GM18907 (cell line): ENCODE measurements around the gene CDH4.
"Not testable (repeated sequence)": the region's sequence is repeated elsewhere in the genome, so short reads cannot be mapped to it uniquely, and the experiment has no call there.

Source experiments
- ATAC-seq: cut with Tn5 transposase; IDR thresholded peaks from one replicate; pipeline ENCODE4 v1.9.1; 2021; ENCODE audit warnings: mild to moderate bottlenecking, moderate library complexity; ENCODE audit not compliant: unreplicated experiment

The CDH4 gene

DNA sequence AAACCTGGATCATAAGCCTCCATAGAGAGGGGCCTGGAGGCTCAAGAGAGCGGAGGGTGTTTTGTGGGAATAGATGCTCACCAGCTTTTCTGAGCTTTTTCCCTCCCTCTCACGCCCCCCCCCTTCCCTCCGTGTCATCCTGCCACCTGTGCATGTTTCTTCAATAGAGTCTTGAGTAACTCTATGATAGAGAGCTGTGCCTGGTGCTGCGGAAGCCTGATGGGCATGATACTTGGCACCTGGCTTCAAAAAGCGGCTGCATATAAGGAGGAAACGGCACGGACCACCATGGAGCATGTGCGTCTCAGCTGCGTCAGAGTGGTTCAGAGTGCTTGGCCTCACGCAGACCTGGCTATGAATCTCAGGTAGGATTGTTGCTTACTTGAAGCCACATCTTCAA, 198.9 kb downstream of the CDH4 start:
- ATAC-seq: no peak

DNA sequence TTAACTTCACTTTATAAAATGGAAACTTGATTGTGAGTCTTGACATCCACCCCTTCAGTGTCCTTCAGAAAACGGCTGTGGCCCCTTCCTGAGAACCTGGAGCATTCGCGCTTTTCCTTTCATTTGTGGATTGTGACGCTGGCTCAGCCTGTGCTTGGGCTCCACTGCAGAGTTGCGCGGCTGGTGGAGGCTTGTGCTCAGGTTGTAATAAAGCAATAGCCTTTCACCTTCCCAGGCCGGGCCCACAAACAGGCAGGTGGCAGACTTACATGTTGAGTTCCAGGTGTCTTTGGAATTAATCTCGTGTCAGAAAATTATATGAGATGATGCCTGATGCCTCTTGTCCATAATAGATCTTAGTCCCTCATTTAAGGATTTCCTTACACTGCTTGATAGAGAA, 199.9 kb downstream of the CDH4 start:
- no peak for ATAC-seq

DNA sequence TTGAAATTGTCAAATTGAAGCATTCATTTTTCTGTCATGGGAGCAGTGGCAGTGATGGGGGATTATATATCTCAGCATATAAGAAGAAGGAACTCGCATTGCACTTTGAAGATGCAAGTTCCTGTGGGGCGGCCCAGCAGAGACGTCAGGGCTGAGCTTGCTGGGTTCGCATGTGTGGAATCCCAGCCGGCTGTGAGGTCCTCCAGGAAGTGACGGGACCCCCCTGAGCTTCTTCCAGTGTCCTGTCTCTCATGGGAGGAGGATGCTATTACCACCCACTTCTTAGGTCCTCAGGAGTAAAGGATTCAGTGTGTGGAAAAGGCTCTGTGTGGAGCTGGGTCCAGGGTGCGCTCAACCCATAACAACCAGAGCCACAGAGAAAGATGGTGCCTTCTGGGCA, 201.2 kb downstream of the CDH4 start:
- no peak for ATAC-seq

DNA sequence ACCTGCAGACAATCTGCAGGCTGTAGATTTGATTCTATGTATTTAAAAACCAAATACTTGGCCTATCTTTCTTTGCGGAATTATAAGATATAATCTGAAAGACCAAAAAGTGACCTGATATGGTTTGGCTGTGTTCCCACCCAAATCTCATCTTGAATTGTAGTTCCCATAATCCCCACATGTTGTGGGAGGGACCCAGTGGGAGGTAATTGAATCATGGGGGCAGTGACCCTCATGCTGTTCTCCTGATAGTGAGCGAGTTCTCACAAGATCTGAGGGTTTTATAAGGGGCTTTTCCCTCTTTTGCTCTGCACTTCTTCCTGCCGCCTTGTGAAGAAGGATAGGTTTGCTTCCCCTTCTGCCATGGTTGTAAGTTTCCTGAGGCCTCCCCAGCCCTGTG, 201.6 kb downstream of the CDH4 start:
- ATAC-seq: not testable (repeated sequence)

DNA sequence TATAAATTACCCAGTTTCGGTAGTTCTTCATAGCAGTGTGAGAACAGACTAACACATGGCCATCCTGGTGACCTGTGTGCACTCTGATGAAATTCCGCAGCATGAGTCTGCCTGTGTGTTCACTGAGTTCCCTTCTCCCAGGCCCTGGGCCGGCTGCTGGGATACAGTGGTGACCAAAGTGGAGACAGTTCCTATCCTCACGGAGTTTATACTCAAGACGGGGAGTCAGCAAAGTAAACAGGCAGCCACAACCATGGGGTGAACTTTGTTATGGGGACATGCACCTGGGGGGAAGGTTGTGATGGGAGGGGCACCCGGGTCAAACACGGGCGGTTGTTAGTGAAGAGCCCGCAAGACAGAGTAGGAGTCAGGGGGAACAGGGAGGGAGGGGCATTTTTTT, 202.0 kb downstream of the CDH4 start:
- ATAC-seq: no peak

DNA sequence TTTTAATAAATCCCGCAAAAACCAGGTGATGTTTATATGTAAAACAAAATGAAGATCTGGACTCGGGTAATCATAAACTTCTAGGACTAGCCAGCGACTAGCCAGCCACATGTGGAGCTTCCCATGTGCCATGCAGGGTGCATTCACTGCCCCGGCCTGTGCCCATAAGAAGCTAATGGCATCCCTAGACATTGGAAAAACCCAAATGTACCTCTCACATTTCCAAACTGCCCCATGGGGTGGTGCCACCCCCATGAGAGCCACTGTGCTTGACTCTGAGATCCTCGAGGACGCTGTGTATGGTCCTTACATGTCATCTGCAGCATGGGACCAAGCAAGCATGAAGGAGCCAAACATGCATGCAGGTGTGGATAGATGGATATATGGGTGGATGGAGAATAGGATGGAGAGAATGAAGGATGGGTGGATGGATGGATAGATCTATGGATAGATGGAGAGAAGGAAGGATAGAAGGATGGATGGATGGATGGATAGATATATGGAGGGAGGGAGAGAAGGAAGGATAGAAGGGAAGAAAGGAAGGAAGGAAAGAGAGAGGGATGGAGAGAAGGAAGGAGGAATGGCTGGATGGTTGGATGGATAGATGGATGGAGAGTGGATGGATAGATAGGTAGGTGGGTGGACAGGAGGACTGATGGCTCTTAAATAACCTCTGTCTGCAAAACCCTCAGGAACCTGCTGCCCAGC, 203.6 kb downstream of the CDH4 start:
- ATAC-seq: no peak

DNA sequence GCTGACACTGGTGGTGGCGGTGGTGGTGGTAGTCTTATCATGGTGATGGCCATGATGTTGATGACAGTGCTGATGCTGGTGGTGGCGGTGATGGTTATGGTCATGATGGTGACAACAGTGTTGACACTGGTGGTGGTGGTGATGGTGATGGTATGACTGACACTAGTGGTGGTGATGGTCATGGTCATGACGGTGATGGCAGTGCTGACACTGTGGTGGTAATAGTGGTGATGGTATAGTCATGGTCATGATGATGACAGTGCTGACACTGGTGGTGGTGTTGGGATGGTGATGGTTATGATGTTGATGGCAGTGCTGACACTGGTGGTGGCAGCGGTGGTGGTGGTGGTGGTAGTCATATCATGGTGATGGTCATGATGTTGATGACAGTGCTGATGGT, 205.7 kb downstream of the CDH4 start:
- ATAC-seq: no peak

DNA sequence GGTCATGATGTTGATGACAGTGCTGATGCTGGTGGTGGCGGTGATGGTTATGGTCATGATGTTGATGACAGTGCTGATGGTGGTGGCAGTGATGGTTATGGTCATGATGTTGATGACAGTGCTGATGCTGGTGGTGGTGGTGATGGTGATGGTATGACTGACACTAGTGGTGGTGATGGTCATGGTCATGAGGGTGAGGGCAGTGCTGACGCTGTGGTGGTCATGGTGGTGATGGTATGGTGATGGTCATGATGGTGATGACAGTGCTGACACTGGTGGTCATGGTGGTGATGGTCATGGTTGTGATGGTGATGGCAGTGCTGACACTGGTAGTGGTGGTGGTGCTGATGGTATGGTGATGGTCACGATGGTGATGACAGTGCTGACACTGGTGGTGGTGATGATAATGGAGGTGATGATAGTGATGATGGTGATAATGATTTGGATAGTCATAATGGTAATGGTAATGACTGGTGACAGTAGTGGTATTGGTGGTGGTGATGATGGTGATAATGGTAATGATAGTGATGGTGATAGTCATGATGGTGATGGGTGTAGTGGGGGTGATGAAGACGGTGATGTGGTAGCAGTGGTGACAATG, 206.2 kb downstream of the CDH4 start:
- ATAC-seq: no peak

DNA sequence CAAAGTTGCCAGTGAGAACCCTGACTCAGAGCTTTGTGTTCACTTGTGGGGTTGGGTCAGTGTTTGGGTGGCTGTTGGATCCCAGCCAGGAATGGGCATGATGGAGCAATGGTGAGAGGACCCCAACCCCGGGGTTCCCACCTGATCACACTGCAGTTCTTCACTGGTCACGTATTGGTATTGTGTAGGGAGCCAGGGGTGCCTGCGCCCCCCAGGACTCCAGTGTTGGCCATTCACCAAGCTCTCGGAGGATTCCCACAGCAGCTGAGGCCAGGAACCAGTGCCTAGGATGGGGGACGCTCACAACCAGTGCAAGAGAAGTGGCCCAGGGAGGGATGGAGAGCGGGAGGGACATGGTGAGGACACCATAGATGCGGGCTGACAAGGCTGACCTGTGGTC, 207.2 kb downstream of the CDH4 start:
- ATAC-seq: no peak

DNA sequence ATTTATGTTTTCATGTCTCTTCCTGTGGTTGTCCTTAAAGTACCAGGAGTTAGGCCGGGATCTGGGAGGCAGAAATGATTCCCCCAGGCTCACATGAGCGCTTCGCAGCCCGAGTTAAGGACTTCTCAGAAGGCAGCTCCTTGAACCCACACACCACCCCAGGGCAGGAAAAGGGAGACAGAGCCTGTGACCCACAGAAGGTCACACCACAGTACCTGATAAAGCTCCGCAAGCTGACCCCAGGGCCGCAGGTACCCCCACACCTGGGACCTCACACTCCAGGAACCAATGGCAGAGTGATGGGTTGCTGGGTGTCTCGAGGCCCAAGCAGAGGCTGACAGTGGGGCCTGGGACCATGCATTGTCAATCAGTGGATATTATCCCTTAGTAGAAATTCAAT, 207.6 kb downstream of the CDH4 start:
- ATAC-seq: no peak

DNA sequence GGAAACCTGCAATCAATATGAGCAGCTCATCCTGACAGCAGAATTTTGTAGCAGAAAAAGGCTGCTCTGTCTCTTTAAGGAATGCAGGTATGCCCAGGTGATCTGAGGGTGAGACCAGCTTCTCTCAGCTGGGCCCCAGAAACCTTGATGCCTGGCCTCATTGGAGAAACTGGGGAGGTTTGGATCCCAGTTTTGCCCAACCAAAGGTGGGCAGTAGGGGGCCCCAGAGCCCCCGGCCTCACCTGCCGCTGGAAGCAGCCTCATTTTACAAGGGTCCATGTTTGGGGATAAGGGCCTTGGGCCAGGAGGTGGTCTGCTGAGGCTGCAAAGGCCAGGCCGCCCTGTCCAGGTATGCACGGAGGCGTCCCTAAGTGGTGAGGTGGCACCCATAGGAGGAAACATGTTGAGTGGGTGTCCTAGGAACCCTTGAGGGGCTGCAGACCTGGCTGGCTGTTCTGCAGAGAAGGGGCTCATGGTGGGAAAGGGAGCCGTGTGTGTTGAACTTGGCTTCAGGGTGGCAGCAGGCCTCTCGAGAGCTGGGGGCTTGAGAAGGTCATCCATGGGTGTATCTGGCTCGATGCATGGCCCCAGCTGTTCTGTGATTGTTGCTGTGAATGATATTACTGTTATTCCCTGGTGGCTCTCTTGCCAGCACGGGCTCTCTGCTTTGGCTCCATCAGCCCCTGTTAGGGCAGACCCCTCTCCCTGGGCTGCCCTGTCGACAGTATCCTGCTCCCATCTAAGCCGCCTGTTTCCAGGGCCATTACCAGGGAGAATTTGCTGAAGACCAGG, 208.4 kb downstream of the CDH4 start:
- no peak for ATAC-seq

DNA sequence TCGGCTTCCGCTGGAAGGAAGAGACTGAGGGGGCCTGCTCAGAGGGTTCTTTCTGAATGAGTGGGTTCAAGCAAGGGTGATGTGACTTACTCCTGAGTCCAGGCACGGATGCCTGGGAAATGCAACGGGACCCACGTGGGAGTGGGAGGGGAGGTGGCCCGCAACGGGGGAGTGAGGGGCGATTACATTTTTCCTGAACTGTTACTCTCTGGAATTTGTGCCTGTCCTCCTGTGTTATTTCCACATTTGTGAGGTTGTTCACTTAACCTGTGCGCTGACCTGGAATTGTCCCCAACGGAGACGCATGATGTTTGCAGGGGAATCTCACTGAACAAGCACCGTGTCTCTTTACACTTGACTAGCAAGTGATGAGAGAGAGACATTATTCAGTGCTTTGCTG, 209.4 kb downstream of the CDH4 start:
- ATAC-seq: no peak

DNA sequence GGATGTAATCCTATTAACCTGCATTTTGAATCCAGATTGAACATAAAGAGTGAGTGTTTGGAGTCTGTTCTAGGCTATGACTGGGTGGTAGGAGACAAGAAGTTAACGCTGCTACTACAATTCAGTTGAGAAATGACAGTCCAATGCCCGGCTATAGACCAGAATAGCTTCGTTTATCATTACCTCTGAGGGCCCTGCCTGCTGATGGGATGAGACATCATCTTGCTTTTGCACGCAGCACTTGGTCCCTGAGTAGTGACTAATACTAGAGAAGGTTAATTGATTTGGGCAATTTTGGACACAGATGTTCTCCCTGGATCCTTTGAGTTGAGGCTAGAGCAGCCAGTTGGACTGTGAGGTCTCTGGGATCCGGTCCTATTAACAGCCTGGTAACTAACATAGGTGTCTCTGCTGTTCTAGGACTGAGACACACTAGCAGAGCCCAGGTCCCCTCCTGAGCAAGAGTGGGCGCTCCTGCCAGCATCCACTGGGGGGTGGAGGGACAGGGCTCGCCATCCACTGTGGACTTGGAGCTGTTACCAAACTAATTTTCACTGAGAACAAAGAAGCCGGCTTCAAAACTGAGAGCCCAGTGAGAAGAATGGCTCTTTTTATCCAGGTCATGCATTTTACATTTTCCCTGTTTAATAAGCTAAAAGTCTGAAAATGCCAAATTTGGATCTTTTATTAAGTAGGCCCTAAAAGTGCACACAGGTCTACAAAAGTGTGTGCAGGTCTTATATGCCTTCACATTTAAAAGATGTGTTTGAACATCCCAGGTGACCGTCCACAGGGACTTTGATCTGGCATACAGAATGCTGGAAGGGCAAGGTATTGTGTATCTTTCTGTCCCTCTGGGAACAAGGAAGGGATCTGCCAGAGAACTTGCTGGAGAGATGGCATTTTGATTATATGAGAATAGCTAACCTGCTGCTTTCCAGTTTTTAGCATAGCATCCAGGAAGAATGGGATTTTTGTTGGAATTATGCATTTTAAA, 212.5 kb downstream of the CDH4 start:
- ATAC-seq: no peak

DNA sequence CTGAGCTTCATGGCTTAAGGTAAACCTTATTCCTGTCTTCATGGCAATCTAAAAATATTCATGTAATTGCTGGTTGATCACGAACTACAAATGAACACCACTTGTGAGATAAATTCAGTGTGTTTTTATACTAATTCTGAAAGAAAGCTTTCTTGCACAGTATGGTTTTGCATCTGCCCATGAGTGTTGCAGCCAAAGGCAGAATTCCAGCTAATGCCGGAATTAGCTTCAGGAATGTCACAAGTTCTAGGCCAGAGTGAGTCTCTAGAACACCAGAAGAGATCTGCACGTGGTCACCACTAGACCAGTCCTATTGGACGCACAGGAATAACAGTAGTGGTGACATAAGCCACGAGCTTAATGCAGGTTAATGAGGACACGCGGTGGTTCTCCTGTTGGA, 223.7 kb downstream of the CDH4 start:
- ATAC-seq: no peak

DNA sequence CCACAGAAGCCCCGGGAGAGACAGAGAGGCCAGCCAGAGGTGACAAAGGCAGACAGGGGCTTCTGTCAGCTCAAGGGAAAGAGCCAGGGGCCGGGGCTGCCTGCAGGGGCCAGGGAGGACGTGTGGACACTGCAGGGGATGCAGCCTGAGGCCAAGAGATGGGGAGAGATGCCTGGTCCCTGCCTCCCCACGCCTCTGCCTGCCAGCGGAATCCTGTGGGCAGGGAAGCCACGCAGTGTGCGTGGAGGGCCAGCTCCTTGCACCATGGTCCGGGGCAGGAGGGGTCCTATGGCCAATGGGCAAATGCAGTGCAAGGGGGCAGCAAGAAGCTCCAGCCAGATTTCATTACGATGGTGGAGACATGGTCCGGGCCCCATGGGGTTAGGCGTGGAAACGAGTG, 224.9 kb downstream of the CDH4 start:
- ATAC-seq: no peak

DNA sequence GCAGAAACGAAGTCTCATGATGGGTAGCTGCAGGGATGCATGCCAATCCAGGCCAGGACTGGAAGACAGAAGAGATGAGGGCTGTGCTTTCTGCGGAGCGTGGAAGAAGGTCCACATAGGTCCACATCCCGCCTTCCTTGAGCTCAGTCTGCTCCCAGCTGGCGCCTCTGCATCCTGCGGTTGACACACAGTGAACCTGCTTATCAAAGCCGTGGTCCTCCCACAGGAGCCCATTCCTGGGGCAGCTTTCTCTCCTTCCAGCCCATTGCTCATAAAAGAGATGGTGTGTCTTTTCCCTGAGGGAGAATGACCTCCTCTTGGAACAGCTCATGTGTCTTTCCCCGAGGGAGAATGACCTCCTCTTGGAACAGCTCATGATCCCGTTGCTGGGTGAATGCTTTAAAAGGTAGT, 225.4 kb downstream of the CDH4 start:
- ATAC-seq: no peak

DNA sequence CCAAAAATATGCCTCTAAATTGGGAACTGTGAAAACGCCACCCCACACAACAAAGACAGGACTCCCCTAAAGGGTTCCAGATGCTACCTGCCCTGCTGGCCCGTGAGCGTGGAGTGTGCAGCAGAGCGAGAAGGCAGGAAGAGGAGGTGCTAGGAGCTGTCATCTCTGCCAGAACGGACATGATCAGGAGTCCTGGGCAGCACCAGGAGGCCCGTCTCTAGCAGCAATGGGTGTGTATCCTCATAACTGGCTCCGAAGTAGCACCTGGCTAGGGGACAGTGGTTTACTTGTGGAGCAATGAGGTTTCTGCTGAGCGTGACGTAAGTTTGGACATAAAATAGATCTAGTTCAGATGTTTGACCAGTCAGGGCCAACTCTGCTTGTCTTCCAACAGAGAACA, 226.0 kb downstream of the CDH4 start:
- ATAC-seq: no peak

DNA sequence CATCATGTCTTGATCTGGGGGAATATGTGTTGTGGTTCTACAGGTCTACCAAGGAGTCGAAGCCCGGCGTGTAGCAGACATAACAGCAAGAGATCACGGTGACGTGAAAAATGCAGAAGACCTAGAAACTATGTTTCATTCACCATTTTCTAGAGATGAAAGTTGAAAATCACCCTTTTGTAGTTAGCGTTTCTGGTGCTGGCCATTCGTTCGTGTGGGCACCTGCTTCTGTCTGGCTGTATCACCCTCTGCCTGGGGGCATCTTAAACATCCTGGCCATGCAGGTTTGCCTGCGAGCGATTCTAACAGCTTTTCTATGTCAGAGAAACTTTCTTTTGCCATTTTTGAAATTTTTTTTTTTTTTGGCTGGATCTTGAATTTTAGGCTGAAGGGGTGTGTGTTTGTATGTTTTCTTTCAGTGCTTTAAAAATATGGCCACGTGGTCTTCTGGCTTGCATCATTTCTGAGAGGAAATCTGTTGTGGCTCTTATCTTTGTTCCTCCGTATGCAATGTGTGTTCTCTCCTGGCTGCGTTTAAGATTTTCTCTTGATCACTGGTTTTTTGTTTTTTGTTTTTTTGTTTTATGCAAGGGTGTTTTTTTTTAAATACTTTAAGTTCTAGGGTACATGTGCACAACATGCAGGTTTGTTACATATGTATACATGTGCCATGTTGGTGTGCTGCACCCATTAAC, 226.7 kb downstream of the CDH4 start:
- ATAC-seq: no peak

DNA sequence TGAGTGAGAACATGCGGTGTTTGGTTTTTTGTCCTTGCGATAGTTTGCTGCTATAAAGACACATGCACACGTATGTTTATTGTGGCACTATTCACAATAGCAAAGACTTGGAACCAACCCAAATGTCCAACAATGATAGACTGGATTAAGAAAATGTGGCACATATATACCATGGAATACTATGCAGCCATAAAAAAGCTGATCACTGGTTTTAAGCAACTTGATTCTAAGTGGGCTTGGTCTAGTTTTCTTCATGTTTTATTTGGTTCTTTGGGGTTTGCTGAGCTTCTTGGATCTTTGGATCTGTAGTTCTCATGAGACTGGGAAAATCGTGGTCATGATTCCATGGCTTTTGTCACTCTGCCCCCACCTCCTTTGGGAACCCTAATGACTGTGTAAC, 227.4 kb downstream of the CDH4 start:
- not testable (repeated sequence) for ATAC-seq

DNA sequence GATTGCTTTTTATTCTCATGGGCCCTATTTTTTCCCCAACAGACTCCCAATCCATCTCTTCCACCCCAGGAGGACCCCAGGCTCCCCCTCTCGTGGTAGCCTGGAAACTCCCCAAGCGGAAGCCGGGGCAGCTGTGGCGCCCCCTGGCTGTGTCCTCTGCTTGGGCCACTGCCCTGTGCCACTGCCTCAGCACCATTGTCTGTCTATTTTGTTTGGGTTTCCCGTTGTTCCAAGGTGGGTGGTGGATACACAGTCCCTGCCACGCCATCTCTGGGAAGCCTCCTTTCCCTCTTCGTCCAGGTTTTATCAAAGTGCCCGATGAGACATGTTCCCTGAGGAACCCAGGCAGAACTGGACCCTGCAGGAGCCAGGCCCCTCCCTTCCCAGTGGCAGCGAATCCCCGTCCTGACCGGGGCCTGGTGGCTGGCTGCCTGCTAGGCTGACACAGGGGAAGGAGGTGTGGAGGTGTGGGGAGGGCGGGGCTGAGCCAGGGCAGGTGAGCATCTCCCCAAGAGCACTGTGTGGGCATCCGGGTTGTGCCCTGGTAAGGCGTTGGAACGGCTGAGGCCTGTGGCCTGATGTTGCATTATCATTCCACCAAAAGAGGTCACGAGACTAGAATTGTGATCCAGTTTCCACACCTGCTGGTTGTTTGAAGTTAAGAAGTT, 228.2 kb downstream of the CDH4 start:
- no peak for ATAC-seq
